Endothelial cell of umbilical vein (primary cell): ENCODE results near the gene TRIM41. TPM values are rescaled to one million over a fixed set of nuclear protein-coding genes. Genes with fewer than 3 reads are reported as not detected.

Source experiments
- BruUV-seq: library from RNA; stranded (reverse); fragments of 400-500 nt; replicated peaks from 2 replicates; lab custom pipeline; 2021; lab: Mats Ljungman, UMichigan
- CTCF ChIA-PET: fragments of 300-600, 350-600 bp; sonication (Branson Sonifier 250); formaldehyde crosslinking; loops from one replicate; lab custom pipeline; 2021; ENCODE audit warnings: antibody characterized with exemption, inconsistent platforms; lab: Charles Lee
- POLR2A ChIA-PET: fragments of 300-600, 350-600 bp; sonication (Branson Sonifier 250); formaldehyde crosslinking; loops from one replicate; lab custom pipeline; 2021; ENCODE audit warnings: antibody characterized with exemption, inconsistent platforms; lab: Charles Lee
- DNase-seq: peaks from one replicate; pipeline ENCODE4 v3.0.0-alpha.2; 2011; ENCODE audit warnings: low read depth, low spot score
- FAIRE-seq: peaks from 2 replicates; lab custom pipeline; 2011; peaks lifted over from hg19 to GRCh38; lab: Jason Lieb, UNC
- H2AFZ ChIP-seq: 2 replicates; pipeline ENCODE4 v1.6.0; 2012; ENCODE audit warnings: low read depth, low read length, control low read depth, inconsistent platforms
- H3K27ac ChIP-seq: 2 replicates; pipeline ENCODE4 v1.5.1; 2011; ENCODE audit warnings: low read depth, mild to moderate bottlenecking, control low read depth, low read length, moderate library complexity; ENCODE audit not compliant: insufficient read depth
- H3K27me3 ChIP-seq, 2 experiments: 2 replicates each; pipeline versions ENCODE4 v1.6.0 to v1.6.1; 2011; ENCODE audit warnings: low read length in 2 of 2, mixed read lengths in 1 of 2; ENCODE audit not compliant: control insufficient read depth in 2 of 2, insufficient read depth in 2 of 2
- H3K36me3 ChIP-seq, 2 experiments: 2 replicates in 1 of 2; 3 replicates in 1 of 2; pipeline ENCODE4 v1.5.1; 2011; ENCODE audit warnings: low read length in 2 of 2, mild to moderate bottlenecking in 1 of 2, moderate library complexity in 1 of 2; ENCODE audit not compliant: control insufficient read depth in 2 of 2, insufficient read depth in 2 of 2; ENCODE audit errors: extremely low read depth in 1 of 2
- H3K4me1 ChIP-seq: 3 replicates; pipeline ENCODE4 v1.5.1; 2011; ENCODE audit warnings: mild to moderate bottlenecking, low read length; ENCODE audit not compliant: control insufficient read depth, insufficient read depth; ENCODE audit errors: extremely low read depth
- H3K4me2 ChIP-seq: 2 replicates; pipeline ENCODE4 v1.6.1; 2011; ENCODE audit warnings: low read length, control low read depth, mixed read lengths; ENCODE audit not compliant: insufficient read depth
- H3K4me3 ChIP-seq, 3 experiments: fragments of 200-600 bp in 1 of 3; sonication (generic), shearing (Covaris generic) in 1 of 3; replicated peaks in 1 of 3; 2 replicates each; pipeline ENCODE4 v1.5.1; 2011 to 2016; ENCODE audit warnings: control low read depth in 3 of 3, low read length in 3 of 3, mild to moderate bottlenecking in 2 of 3, inconsistent platforms in 1 of 3, low read depth in 1 of 3, moderate library complexity in 1 of 3; ENCODE audit not compliant: insufficient read depth in 1 of 3
- H3K79me2 ChIP-seq: 2 replicates; pipeline ENCODE4 v1.6.0; 2012; ENCODE audit warnings: low read length, inconsistent platforms; ENCODE audit not compliant: control insufficient read depth, insufficient read depth
- H3K9ac ChIP-seq: replicated peaks from 2 replicates; pipeline ENCODE3; 2011; ENCODE audit warnings: low read length, control low read depth; ENCODE audit not compliant: insufficient read depth; ENCODE audit errors: extremely low read depth
- H3K9me1 ChIP-seq: replicated peaks from 3 replicates; pipeline ENCODE4 v1.6.0; 2011; ENCODE audit warnings: mild to moderate bottlenecking, low read length; ENCODE audit not compliant: control insufficient read depth, insufficient read depth; ENCODE audit errors: extremely low read depth
- H3K9me3 ChIP-seq: replicated peaks from 2 replicates; pipeline ENCODE4 v1.5.1; 2012; ENCODE audit warnings: low read length, inconsistent platforms; ENCODE audit not compliant: control insufficient read depth, insufficient read depth
- H4K20me1 ChIP-seq: replicated peaks from 2 replicates; pipeline ENCODE3; 2011; ENCODE audit warnings: mild to moderate bottlenecking, low read length; ENCODE audit not compliant: control insufficient read depth, insufficient read depth; ENCODE audit errors: extremely low read depth
- EZH2 ChIP-seq: IDR thresholded peaks from 2 replicates; pipeline ENCODE4 v1.6.1; 2012; ENCODE audit warnings: borderline replicate concordance, low read depth, mild to moderate bottlenecking, moderate library complexity, low read length, inconsistent platforms; ENCODE audit not compliant: severe bottlenecking
- FOS ChIP-seq: IDR thresholded peaks from 2 replicates; pipeline ENCODE4 v1.6.1; 2011; ENCODE audit warnings: mild to moderate bottlenecking, low read length, moderate library complexity, borderline replicate concordance; ENCODE audit not compliant: insufficient read depth
- GATA2 ChIP-seq: IDR thresholded peaks from 2 replicates; pipeline ENCODE4 v1.7.0; 2011; ENCODE audit warnings: low read depth, mild to moderate bottlenecking, moderate library complexity, mixed read lengths, low read length; ENCODE audit not compliant: insufficient read length, insufficient read depth
- JUN ChIP-seq: IDR thresholded peaks from 2 replicates; pipeline ENCODE4 v1.6.1; 2011; ENCODE audit warnings: borderline replicate concordance, low read depth; ENCODE audit not compliant: insufficient read length, insufficient read depth
- MYC ChIP-seq: IDR thresholded peaks from one replicate; pipeline ENCODE4 v1.6.1; 2011; ENCODE audit warnings: mild to moderate bottlenecking, low read depth, low read length
- POLR2A ChIP-seq: IDR thresholded peaks from 2 replicates; pipeline ENCODE4 v1.6.1; 2012; ENCODE audit warnings: low read depth, mild to moderate bottlenecking, control low read depth, low read length
- POLR2AphosphoS5 ChIP-seq: IDR thresholded peaks from 2 replicates; pipeline ENCODE4 v1.6.1; 2012; ENCODE audit warnings: low read depth, mild to moderate bottlenecking, control low read depth, low read length, moderate library complexity; ENCODE audit not compliant: insufficient read depth
- dilution Hi-C: fragments of 300-500 bp; cut with MboI; formaldehyde crosslinking; loops from one replicate; pipeline ENCODE4 v1.15.0; 2019; ENCODE audit warnings: low sequenced_read_pairs; ENCODE audit not compliant: extremely low pct_ligation_motif_present
- intact Hi-C: fragments of 100-400 bp; cut with micrococcal nuclease; formaldehyde crosslinking; loops from one replicate; pipeline ENCODE4 v1.10.0; 2022
- polyA plus RNA-seq, 4 experiments: library from polyadenylated mRNA; depleted of rRNA in 3 of 4; stranded (reverse) in 3 of 4; unstranded in 1 of 4; fragments of >200 nt; gene quantifications; 2 replicates each; pipeline versions ENCODE4 v1.2.1 to v1.2.3, GENCODE V29; 2011 to 2012; ENCODE audit warnings: missing spikeins in 1 of 4
- total RNA-seq: library from RNA; stranded (reverse); gene quantifications from 2 replicates; pipeline ENCODE4 v1.2.3, GENCODE V29; 2021
- TF ChIP-seq, protein P1 (sequence below): IDR thresholded peaks from 2 replicates; pipeline ENCODE4 v1.6.1; 2011; ENCODE audit not compliant: insufficient read depth, insufficient read length
- TF ChIP-seq, protein P2 (sequence below), 2 donors: IDR thresholded peaks; 1 replicate in 1 of 2; 2 replicates in 1 of 2; pipeline ENCODE4 v1.5.1; 2011; ENCODE audit warnings: low read length in 2 of 2, mild to moderate bottlenecking in 2 of 2, moderate library complexity in 2 of 2, control low read depth in 1 of 2, inconsistent platforms in 1 of 2, low read depth in 1 of 2; ENCODE audit not compliant: insufficient read depth in 1 of 2; ENCODE audit errors: extremely low read depth in 1 of 2

The TRIM41 gene
- total and polyA plus RNA-seq, 2 donors (not counting 3 experiments of a cell fraction or from before 2014, with no cell fraction given) = 11.2 to 19.9 TPM

DNA sequence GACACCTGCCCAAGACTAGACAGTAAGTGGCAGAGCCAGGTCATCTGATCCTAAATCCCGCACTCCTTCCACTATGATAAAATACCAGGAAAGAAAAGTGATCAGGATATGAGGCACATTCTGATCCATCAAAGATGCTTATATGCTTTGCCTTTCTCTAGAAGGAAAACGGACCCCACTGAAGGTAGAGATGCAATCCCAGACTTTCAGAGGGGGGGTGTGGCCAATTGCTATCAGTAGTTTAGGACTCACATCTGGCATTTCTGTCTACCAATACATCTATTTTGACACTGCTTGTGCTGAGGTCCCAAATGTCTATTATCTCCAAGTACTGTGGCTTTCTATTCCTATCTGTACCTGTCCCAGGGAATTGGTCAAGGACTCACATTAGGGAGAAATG is 36.2 kb downstream of the TRIM41 start:
- Histone ChIP-seq H3K36me3 (peaks cover 4 to 5% of the 10 kb centered on the region in 2 experiments), H2AFZ (no peak overlapping the region), H3K9ac (peak overlapping the region; percentile 98), H3K27ac (no peak overlapping the region), H4K20me1 (peaks cover 2% of the 10 kb centered on the region), H3K4me1 (peaks cover 23% of the 10 kb centered on the region), H3K4me3 (peak overlapping the region; percentile 23 to 83 (median 59)), H3K9me3 (no peaks in the 10 kb centered on the region), H3K4me2 (peak overlapping the region; percentile 52), H3K79me2 (peaks cover 69% of the 10 kb centered on the region), H3K27me3 (no peaks in the 10 kb centered on the region), H3K9me1 (no peaks in the 10 kb centered on the region)
- dilution Hi-C loops = no loop called here
- intact Hi-C loops = no loop called here
- BruUV-seq = no TSS peak
- POLR2A ChIA-PET = no interaction called here
- TF ChIP-seq POLR2A = peak; percentile 34
- TF ChIP-seq, protein P1, sequence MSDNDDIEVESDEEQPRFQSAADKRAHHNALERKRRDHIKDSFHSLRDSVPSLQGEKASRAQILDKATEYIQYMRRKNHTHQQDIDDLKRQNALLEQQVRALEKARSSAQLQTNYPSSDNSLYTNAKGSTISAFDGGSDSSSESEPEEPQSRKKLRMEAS = no peak
- no peak for DNase-seq
- FAIRE-seq = no peak
- CTCF ChIA-PET = interaction anchor here (3.2 kb wide), 1 partner anchor 75 kb away, joined by 16 read pairs; no protein-coding TSS in a partner anchor

DNA sequence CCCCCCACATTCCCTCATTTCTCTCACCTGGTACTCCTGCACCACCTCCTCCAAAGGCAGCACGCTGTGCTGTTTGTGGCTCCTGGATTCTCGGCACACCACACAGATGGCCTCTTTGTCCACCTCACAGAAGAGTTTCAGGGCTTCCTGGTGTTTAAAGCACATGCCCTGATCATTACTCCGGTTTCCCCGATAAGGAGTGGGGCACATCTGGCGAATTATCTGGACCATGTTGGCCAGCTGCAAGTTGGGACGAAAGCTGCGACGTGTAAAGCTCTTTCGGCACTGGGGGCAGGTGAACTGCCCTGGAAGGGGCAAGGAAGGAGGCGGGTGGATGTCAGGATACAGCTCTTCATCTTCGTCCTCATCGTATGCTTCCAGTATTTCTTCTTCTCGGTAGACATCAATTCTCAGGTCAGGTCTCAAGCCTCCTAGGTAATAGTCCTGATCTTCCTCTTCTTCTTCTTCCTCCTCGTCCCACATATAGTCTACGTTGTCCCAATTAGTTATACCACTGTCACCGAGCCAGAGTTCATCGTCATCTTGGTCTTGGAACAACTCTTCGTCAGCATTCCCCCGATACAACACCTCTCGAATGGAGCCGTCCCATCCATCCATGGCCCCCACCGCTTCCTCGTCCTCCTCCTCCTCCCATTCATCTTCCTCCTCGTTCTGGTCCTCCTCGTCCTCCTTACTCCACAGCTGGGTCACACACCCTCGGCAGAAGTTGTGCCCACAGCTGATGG is 37.1 kb downstream of the TRIM41 start:
- H3K9me3 ChIP-seq = no peaks in the 10 kb centered on the region
- H3K79me2 ChIP-seq = peaks cover 61% of the 10 kb centered on the region
- dilution Hi-C loops (no loop called here), intact Hi-C loops (loop anchor here (5.0 kb wide), 1 partner anchor 458 kb away; the partner anchor contains the start of gene MGAT1)
- H3K27me3 ChIP-seq = no peaks in the 10 kb centered on the region
- FAIRE-seq (peak; percentile 26), DNase-seq (peak; percentile 17)
- no TSS peak for BruUV-seq
- H3K27ac ChIP-seq = peak overlapping the region; percentile 95
- peaks cover 23% of the 10 kb centered on the region for H3K4me1 ChIP-seq
- peak overlapping the region; percentile 98 for H3K9ac ChIP-seq
- ChIA-PET POLR2A (interaction anchor here (0.7 to 0.8 kb wide), 3 partner anchors 16 to 1150 kb away, joined by 3 to 4 read pairs (median 3); partner anchors contain the start of gene RACK1), CTCF (interaction anchor here (1.5 to 3.2 kb wide), 4 partner anchors 11 to 76 kb away, joined by 3 to 16 read pairs (median 5); no protein-coding TSS in a partner anchor)
- H2AFZ ChIP-seq = peak overlapping the region; percentile 47
- peak overlapping the region; percentile 52 for H3K4me2 ChIP-seq
- TF ChIP-seq POLR2AphosphoS5 (no peak), POLR2A (no peak), EZH2 (no peak), MYC (no peak), FOS (no peak), GATA2 (no peak), JUN (no peak)
- TF ChIP-seq, protein P1 = no peak
- TF ChIP-seq, protein P2, sequence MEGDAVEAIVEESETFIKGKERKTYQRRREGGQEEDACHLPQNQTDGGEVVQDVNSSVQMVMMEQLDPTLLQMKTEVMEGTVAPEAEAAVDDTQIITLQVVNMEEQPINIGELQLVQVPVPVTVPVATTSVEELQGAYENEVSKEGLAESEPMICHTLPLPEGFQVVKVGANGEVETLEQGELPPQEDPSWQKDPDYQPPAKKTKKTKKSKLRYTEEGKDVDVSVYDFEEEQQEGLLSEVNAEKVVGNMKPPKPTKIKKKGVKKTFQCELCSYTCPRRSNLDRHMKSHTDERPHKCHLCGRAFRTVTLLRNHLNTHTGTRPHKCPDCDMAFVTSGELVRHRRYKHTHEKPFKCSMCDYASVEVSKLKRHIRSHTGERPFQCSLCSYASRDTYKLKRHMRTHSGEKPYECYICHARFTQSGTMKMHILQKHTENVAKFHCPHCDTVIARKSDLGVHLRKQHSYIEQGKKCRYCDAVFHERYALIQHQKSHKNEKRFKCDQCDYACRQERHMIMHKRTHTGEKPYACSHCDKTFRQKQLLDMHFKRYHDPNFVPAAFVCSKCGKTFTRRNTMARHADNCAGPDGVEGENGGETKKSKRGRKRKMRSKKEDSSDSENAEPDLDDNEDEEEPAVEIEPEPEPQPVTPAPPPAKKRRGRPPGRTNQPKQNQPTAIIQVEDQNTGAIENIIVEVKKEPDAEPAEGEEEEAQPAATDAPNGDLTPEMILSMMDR (IDR thresholded peaks at IDR 0.05; ENCODE audit: extremely low read depth in 1 of 2, insufficient read depth in 1 of 2, low read depth in 1 of 2, low read length in 2 of 2) = no peak
- peak overlapping the region; percentile 23 to 83 (median 59) for H3K4me3 ChIP-seq
- peaks cover 4 to 5% of the 10 kb centered on the region in 2 experiments for H3K36me3 ChIP-seq
- H4K20me1 ChIP-seq = peaks cover 2% of the 10 kb centered on the region
- no peaks in the 10 kb centered on the region for H3K9me1 ChIP-seq
